ENCODE measurements around the gene SLC6A5.

- TF ChIP-seq, protein P1, sequence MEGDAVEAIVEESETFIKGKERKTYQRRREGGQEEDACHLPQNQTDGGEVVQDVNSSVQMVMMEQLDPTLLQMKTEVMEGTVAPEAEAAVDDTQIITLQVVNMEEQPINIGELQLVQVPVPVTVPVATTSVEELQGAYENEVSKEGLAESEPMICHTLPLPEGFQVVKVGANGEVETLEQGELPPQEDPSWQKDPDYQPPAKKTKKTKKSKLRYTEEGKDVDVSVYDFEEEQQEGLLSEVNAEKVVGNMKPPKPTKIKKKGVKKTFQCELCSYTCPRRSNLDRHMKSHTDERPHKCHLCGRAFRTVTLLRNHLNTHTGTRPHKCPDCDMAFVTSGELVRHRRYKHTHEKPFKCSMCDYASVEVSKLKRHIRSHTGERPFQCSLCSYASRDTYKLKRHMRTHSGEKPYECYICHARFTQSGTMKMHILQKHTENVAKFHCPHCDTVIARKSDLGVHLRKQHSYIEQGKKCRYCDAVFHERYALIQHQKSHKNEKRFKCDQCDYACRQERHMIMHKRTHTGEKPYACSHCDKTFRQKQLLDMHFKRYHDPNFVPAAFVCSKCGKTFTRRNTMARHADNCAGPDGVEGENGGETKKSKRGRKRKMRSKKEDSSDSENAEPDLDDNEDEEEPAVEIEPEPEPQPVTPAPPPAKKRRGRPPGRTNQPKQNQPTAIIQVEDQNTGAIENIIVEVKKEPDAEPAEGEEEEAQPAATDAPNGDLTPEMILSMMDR (IDR thresholded peaks at IDR 0.05), result no peak
- no peak for TF ChIP-seq POLR2A (IDR thresholded peaks at IDR 0.05)
Measured at GRCh38 chr11:20652150-20652806, 52.9 kb downstream of the SLC6A5 start.

Measured in tibial nerve (tissue), 3 donors.